ENCODE results near the gene ITGA3.
"Not testable (repeated sequence)": the region's sequence is repeated elsewhere in the genome, so short reads cannot be mapped to it uniquely, and the experiment has no call there.

The ITGA3 gene

GRCh38 chr17:50035421-50035879, 20.5 kb upstream of the ITGA3 start:
- no peak for DNase-seq

GRCh38 chr17:50035945-50036344, 20.0 kb upstream of the ITGA3 start:
- no peak for DNase-seq

- DNase-seq = no peak
These were observed 19.3 kb upstream of the ITGA3 start for GRCh38 chr17:50036455-50037261.

- DNase-seq = no peak
These were observed 18.4 kb upstream of the ITGA3 start for GRCh38 chr17:50037321-50038107.

GRCh38 chr17:50039058-50039457, 16.9 kb upstream of the ITGA3 start:
- DNase-seq = no peak

- not testable (repeated sequence) for DNase-seq
These were observed 15.4 kb upstream of the ITGA3 start for GRCh38 chr17:50040496-50040895.

- no peak for DNase-seq
These were observed 13.7 kb upstream of the ITGA3 start for GRCh38 chr17:50042211-50042610.

GRCh38 chr17:50043290-50044148, 12.4 kb upstream of the ITGA3 start:
- DNase-seq = no peak

- DNase-seq = no peak
These were observed 11.4 kb upstream of the ITGA3 start for GRCh38 chr17:50044483-50044882.

- DNase-seq = no peak
These were observed 10.8 kb upstream of the ITGA3 start for GRCh38 chr17:50045154-50045553.

GRCh38 chr17:50046179-50046578, 9.7 kb upstream of the ITGA3 start:
- DNase-seq = no peak

- DNase-seq = no peak
These were observed 9.2 kb upstream of the ITGA3 start for GRCh38 chr17:50046667-50047066.

GRCh38 chr17:50047083-50047482, 8.8 kb upstream of the ITGA3 start:
- DNase-seq = no peak

- DNase-seq = no peak
These were observed 8.3 kb upstream of the ITGA3 start for GRCh38 chr17:50047488-50048126.

- DNase-seq = no peak
These were observed 7.7 kb upstream of the ITGA3 start for GRCh38 chr17:50048146-50048720.

GRCh38 chr17:50048988-50049387, 6.9 kb upstream of the ITGA3 start:
- no peak for DNase-seq

- DNase-seq = no peak
These were observed 6.3 kb upstream of the ITGA3 start for GRCh38 chr17:50049636-50050035.

- DNase-seq = no peak
These were observed 5.4 kb upstream of the ITGA3 start for GRCh38 chr17:50050431-50051032.

- no peak for DNase-seq
These were observed 4.8 kb upstream of the ITGA3 start for GRCh38 chr17:50051082-50051576.

- no peak for DNase-seq
These were observed 4.3 kb upstream of the ITGA3 start for GRCh38 chr17:50051606-50052005.

GRCh38 chr17:50052241-50052796, 3.6 kb upstream of the ITGA3 start:
- DNase-seq = no peak
